Measurements from ENCODE around the gene FRYL. TPM values are rescaled to one million over a fixed set of nuclear protein-coding genes. Genes with fewer than 3 reads are reported as not detected.

The FRYL gene
- polyA plus RNA-seq, 1 experiment: 28.0 TPM

DNA sequence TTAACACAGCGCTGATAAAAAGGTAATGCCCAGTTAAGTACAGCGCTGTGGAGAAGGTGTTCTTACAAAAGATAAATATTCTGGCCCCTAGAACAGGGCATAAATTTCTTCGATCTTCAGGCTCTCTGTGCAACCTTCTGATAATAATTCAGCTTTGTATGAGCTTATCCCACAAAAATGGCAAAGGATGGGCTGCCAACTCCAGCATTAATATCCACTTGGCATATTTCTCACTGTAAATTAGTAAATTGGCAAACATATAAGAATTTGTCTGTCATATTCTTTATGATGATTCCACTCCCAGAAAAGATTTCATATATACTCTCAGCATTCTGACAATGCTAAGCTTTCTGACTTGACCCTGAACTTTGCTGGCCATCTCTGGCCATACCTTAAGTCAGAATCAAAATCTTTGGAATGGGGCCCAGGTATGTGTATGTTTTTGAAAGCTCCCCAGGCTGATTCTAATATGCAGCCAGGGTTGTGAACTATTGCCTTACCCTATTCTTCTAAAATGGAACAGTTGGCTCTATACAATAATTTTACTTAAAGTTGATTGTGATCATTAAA is 134.8 kb downstream of the FRYL start:
- ChIA-PET POLR2A (no interaction called here), CTCF (no interaction called here)
- Histone ChIP-seq H3K27ac (ENCODE audit: low read depth, low read length) (no peak overlapping the region), H3K9me3 (ENCODE audit: control insufficient read depth, insufficient read depth, low read length) (no peaks in the 10 kb centered on the region), H3K4me3 (ENCODE audit: low read depth, low read length) (no peak overlapping the region), H3K27me3 (ENCODE audit: control insufficient read depth, insufficient read depth, low read length) (no peaks in the 10 kb centered on the region)
- TF ChIP-seq, protein P1, sequence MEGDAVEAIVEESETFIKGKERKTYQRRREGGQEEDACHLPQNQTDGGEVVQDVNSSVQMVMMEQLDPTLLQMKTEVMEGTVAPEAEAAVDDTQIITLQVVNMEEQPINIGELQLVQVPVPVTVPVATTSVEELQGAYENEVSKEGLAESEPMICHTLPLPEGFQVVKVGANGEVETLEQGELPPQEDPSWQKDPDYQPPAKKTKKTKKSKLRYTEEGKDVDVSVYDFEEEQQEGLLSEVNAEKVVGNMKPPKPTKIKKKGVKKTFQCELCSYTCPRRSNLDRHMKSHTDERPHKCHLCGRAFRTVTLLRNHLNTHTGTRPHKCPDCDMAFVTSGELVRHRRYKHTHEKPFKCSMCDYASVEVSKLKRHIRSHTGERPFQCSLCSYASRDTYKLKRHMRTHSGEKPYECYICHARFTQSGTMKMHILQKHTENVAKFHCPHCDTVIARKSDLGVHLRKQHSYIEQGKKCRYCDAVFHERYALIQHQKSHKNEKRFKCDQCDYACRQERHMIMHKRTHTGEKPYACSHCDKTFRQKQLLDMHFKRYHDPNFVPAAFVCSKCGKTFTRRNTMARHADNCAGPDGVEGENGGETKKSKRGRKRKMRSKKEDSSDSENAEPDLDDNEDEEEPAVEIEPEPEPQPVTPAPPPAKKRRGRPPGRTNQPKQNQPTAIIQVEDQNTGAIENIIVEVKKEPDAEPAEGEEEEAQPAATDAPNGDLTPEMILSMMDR (IDR thresholded peaks at IDR 0.05; ENCODE audit: low read depth, low read length): no peak
- no peak for DNase-seq (ENCODE audit: low read depth, low spot score)

DNA sequence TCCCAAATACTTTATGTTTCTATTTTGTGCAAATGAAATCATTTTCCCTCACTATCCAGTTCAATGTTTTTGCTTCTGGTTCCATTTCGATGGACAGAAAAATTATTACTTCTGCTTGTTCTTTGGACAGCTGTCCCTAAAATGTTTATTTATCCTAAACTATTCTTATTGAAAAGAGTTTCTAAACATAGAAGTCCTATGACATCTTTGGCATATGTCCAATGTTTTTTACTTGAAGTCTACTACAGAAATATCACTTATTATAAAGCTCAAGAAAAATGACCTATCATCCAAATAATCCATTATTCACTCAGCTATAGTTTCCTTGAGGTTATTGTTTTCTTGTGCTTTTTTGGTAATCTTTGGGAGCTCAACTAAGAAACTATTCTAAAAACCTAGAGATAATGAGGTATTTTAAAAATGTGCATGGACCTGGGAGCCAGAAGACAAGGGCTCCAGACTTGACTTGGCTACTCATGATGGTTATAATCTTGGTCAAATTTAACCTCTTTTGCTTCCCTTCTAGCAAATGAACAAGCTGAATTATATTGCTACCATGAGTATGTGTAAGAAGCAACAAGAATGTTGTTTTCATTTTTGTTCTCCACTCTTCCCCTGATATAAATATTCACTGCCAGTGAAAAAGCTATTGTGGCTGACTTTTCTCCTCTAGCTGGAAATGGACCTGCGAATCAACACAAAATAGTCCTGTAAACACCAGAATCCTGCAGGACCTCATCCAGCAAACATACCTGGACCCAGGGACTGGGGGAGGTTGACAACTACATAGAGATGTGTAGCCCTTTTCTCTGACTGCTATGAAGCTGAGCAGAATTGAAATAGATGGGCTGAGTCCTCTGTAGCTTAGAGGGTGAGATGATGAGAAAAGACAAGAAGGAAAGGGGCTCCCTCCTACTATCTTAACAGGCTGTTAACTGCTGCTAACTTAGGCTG is 137.4 kb downstream of the FRYL start:
- Histone ChIP-seq H3K4me3 (ENCODE audit: low read depth, low read length) (no peak overlapping the region), H3K27ac (ENCODE audit: low read depth, low read length) (no peak overlapping the region), H3K9me3 (ENCODE audit: control insufficient read depth, insufficient read depth, low read length) (no peaks in the 10 kb centered on the region), H3K27me3 (ENCODE audit: control insufficient read depth, insufficient read depth, low read length) (no peaks in the 10 kb centered on the region)
- DNase-seq (ENCODE audit: low read depth, low spot score): no peak
- TF ChIP-seq, protein P1 (IDR thresholded peaks at IDR 0.05; ENCODE audit: low read depth, low read length): no peak
- POLR2A ChIA-PET: no interaction called here
- CTCF ChIA-PET: interaction anchor here (1.5 kb wide), 2 partner anchors 11 to 21 kb away, joined by 4 read pairs; no protein-coding TSS in a partner anchor

DNA sequence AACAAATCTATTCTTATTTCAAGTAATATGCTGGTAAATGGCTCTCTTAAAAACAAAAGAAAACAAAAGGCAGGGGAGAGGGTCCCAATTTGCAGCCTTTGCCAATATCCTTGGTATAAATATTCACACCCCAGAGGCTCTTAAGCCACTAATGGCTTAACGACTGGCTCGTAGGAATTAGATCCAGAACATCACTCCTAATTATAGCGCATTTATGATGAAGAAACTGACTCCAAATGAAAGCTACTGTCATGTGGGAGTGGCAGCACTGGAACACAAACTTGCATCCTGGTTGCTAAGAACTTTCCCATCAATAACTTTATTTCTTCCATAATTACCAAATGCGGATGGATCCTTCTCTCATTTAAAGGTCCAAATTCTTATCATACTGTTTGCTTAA is 138.7 kb downstream of the FRYL start:
- TF ChIP-seq, protein P1 (IDR thresholded peaks at IDR 0.05; ENCODE audit: low read depth, low read length): no peak
- no peaks in the 10 kb centered on the region for H3K27me3 ChIP-seq (ENCODE audit: control insufficient read depth, insufficient read depth, low read length)
- no peak overlapping the region for H3K27ac ChIP-seq (ENCODE audit: low read depth, low read length)
- no peak overlapping the region for H3K4me3 ChIP-seq (ENCODE audit: low read depth, low read length)
- no peaks in the 10 kb centered on the region for H3K9me3 ChIP-seq (ENCODE audit: control insufficient read depth, insufficient read depth, low read length)
- POLR2A ChIA-PET: no interaction called here
- CTCF ChIA-PET: no interaction called here
- no peak for DNase-seq (ENCODE audit: low read depth, low spot score)

DNA sequence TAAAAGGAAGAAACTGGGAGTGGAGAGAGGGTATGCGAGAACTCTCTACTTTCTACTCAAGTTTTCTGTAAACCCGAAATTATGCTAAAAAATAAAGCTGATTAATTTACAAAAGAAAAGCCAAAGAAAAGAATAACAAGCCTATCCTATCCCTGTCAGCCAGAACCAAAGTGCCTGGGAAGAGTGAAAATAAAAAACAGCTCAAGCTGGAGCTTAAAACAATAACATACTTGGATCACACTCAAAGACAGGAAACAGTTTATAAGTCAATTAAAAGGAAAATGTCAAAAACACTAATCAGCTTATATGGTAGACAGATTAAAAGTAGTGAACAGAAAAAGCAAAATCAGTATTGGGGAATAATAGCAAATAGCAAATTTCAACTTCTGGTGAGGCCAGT is 139.4 kb downstream of the FRYL start:
- Histone ChIP-seq H3K27me3 (ENCODE audit: control insufficient read depth, insufficient read depth, low read length) (no peaks in the 10 kb centered on the region), H3K27ac (ENCODE audit: low read depth, low read length) (no peak overlapping the region), H3K9me3 (ENCODE audit: control insufficient read depth, insufficient read depth, low read length) (no peaks in the 10 kb centered on the region), H3K4me3 (ENCODE audit: low read depth, low read length) (no peak overlapping the region)
- CTCF ChIA-PET: interaction anchor here (0.6 kb wide), 1 partner anchor 27 kb away, joined by 7 read pairs; no protein-coding TSS in a partner anchor
- POLR2A ChIA-PET: no interaction called here
- no peak for DNase-seq (ENCODE audit: low read depth, low spot score)
- TF ChIP-seq, protein P1 (IDR thresholded peaks at IDR 0.05; ENCODE audit: low read depth, low read length): no peak

DNA sequence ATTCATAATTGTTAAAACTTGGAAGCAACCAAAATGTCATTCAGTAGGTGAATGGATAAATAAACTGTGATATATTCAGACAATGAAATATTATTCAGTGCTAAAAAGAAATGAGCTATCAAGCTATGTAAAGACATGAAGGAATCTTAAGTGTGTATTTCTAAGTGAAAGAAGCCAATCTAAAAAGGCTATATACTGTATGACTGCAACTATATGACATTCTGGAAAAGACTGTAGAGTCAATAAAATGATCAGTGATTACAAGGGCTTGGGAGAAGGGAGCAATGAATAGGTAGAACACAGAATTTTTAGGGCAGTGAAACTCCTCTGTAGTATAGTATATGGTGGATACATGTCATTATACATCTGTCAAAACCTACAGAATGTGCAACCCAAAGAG is 139.9 kb downstream of the FRYL start:
- ChIA-PET CTCF (no interaction called here), POLR2A (no interaction called here)

More for the DNA sequence above, 139.9 kb downstream of the FRYL start:
- no peak overlapping the region for H3K27ac ChIP-seq (ENCODE audit: low read depth, low read length)
- TF ChIP-seq, protein P1 (IDR thresholded peaks at IDR 0.05; ENCODE audit: low read depth, low read length): no peak
- DNase-seq (ENCODE audit: low read depth, low spot score): no peak
- no peaks in the 10 kb centered on the region for H3K9me3 ChIP-seq (ENCODE audit: control insufficient read depth, insufficient read depth, low read length)
- H3K27me3 ChIP-seq (ENCODE audit: control insufficient read depth, insufficient read depth, low read length): no peaks in the 10 kb centered on the region
- no peak overlapping the region for H3K4me3 ChIP-seq (ENCODE audit: low read depth, low read length)
